Endothelial cell of umbilical vein (primary cell): Measurements from ENCODE around the gene KRT77. TPM values are rescaled to one million over a fixed set of nuclear protein-coding genes. Genes with fewer than 3 reads are reported as not detected.

Experiments used
- BruUV-seq: library from RNA; stranded (reverse); fragments of 400-500 nt; replicated peaks from 2 replicates; lab custom pipeline; 2021; lab: Mats Ljungman, UMichigan
- CTCF ChIA-PET: fragments of 300-600, 350-600 bp; sonication (Branson Sonifier 250); formaldehyde crosslinking; loops from one replicate; lab custom pipeline; 2021; ENCODE audit warnings: antibody characterized with exemption, inconsistent platforms; lab: Charles Lee
- POLR2A ChIA-PET: fragments of 300-600, 350-600 bp; sonication (Branson Sonifier 250); formaldehyde crosslinking; loops from one replicate; lab custom pipeline; 2021; ENCODE audit warnings: antibody characterized with exemption, inconsistent platforms; lab: Charles Lee
- DNase-seq: peaks from one replicate; pipeline ENCODE4 v3.0.0-alpha.2; 2011; ENCODE audit warnings: low read depth, low spot score
- FAIRE-seq: peaks from 2 replicates; lab custom pipeline; 2011; peaks lifted over from hg19 to GRCh38; lab: Jason Lieb, UNC
- H2AFZ ChIP-seq: 2 replicates; pipeline ENCODE4 v1.6.0; 2012; ENCODE audit warnings: low read depth, low read length, control low read depth, inconsistent platforms
- H3K27ac ChIP-seq: 2 replicates; pipeline ENCODE4 v1.5.1; 2011; ENCODE audit warnings: low read depth, mild to moderate bottlenecking, control low read depth, low read length, moderate library complexity; ENCODE audit not compliant: insufficient read depth
- H3K27me3 ChIP-seq, 2 experiments: 2 replicates each; pipeline versions ENCODE4 v1.6.0 to v1.6.1; 2011; ENCODE audit warnings: low read length in 2 of 2, mixed read lengths in 1 of 2; ENCODE audit not compliant: control insufficient read depth in 2 of 2, insufficient read depth in 2 of 2
- H3K36me3 ChIP-seq, 2 experiments: 2 replicates in 1 of 2; 3 replicates in 1 of 2; pipeline ENCODE4 v1.5.1; 2011; ENCODE audit warnings: low read length in 2 of 2, mild to moderate bottlenecking in 1 of 2, moderate library complexity in 1 of 2; ENCODE audit not compliant: control insufficient read depth in 2 of 2, insufficient read depth in 2 of 2; ENCODE audit errors: extremely low read depth in 1 of 2
- H3K4me1 ChIP-seq: 3 replicates; pipeline ENCODE4 v1.5.1; 2011; ENCODE audit warnings: mild to moderate bottlenecking, low read length; ENCODE audit not compliant: control insufficient read depth, insufficient read depth; ENCODE audit errors: extremely low read depth
- H3K4me2 ChIP-seq: 2 replicates; pipeline ENCODE4 v1.6.1; 2011; ENCODE audit warnings: low read length, control low read depth, mixed read lengths; ENCODE audit not compliant: insufficient read depth
- H3K4me3 ChIP-seq, 3 experiments: fragments of 200-600 bp in 1 of 3; sonication (generic), shearing (Covaris generic) in 1 of 3; replicated peaks in 1 of 3; 2 replicates each; pipeline ENCODE4 v1.5.1; 2011 to 2016; ENCODE audit warnings: control low read depth in 3 of 3, low read length in 3 of 3, mild to moderate bottlenecking in 2 of 3, inconsistent platforms in 1 of 3, low read depth in 1 of 3, moderate library complexity in 1 of 3; ENCODE audit not compliant: insufficient read depth in 1 of 3
- H3K79me2 ChIP-seq: 2 replicates; pipeline ENCODE4 v1.6.0; 2012; ENCODE audit warnings: low read length, inconsistent platforms; ENCODE audit not compliant: control insufficient read depth, insufficient read depth
- H3K9ac ChIP-seq: replicated peaks from 2 replicates; pipeline ENCODE3; 2011; ENCODE audit warnings: low read length, control low read depth; ENCODE audit not compliant: insufficient read depth; ENCODE audit errors: extremely low read depth
- H3K9me1 ChIP-seq: replicated peaks from 3 replicates; pipeline ENCODE4 v1.6.0; 2011; ENCODE audit warnings: mild to moderate bottlenecking, low read length; ENCODE audit not compliant: control insufficient read depth, insufficient read depth; ENCODE audit errors: extremely low read depth
- H3K9me3 ChIP-seq: replicated peaks from 2 replicates; pipeline ENCODE4 v1.5.1; 2012; ENCODE audit warnings: low read length, inconsistent platforms; ENCODE audit not compliant: control insufficient read depth, insufficient read depth
- H4K20me1 ChIP-seq: replicated peaks from 2 replicates; pipeline ENCODE3; 2011; ENCODE audit warnings: mild to moderate bottlenecking, low read length; ENCODE audit not compliant: control insufficient read depth, insufficient read depth; ENCODE audit errors: extremely low read depth
- EZH2 ChIP-seq: IDR thresholded peaks from 2 replicates; pipeline ENCODE4 v1.6.1; 2012; ENCODE audit warnings: borderline replicate concordance, low read depth, mild to moderate bottlenecking, moderate library complexity, low read length, inconsistent platforms; ENCODE audit not compliant: severe bottlenecking
- FOS ChIP-seq: IDR thresholded peaks from 2 replicates; pipeline ENCODE4 v1.6.1; 2011; ENCODE audit warnings: mild to moderate bottlenecking, low read length, moderate library complexity, borderline replicate concordance; ENCODE audit not compliant: insufficient read depth
- GATA2 ChIP-seq: IDR thresholded peaks from 2 replicates; pipeline ENCODE4 v1.7.0; 2011; ENCODE audit warnings: low read depth, mild to moderate bottlenecking, moderate library complexity, mixed read lengths, low read length; ENCODE audit not compliant: insufficient read length, insufficient read depth
- JUN ChIP-seq: IDR thresholded peaks from 2 replicates; pipeline ENCODE4 v1.6.1; 2011; ENCODE audit warnings: borderline replicate concordance, low read depth; ENCODE audit not compliant: insufficient read length, insufficient read depth
- MYC ChIP-seq: IDR thresholded peaks from one replicate; pipeline ENCODE4 v1.6.1; 2011; ENCODE audit warnings: mild to moderate bottlenecking, low read depth, low read length
- dilution Hi-C: fragments of 300-500 bp; cut with MboI; formaldehyde crosslinking; loops from one replicate; pipeline ENCODE4 v1.15.0; 2019; ENCODE audit warnings: low sequenced_read_pairs; ENCODE audit not compliant: extremely low pct_ligation_motif_present
- intact Hi-C: fragments of 100-400 bp; cut with micrococcal nuclease; formaldehyde crosslinking; loops from one replicate; pipeline ENCODE4 v1.10.0; 2022
- polyA plus RNA-seq, 4 experiments: library from polyadenylated mRNA; depleted of rRNA in 3 of 4; stranded (reverse) in 3 of 4; unstranded in 1 of 4; fragments of >200 nt; gene quantifications; 2 replicates each; pipeline versions ENCODE4 v1.2.1 to v1.2.3, GENCODE V29; 2011 to 2012; ENCODE audit warnings: missing spikeins in 1 of 4
- total RNA-seq: library from RNA; stranded (reverse); gene quantifications from 2 replicates; pipeline ENCODE4 v1.2.3, GENCODE V29; 2021

Gene KRT77
- total and polyA plus RNA-seq, 2 donors (not counting 3 experiments of a cell fraction or from before 2014, with no cell fraction given) = not detected

DNA sequence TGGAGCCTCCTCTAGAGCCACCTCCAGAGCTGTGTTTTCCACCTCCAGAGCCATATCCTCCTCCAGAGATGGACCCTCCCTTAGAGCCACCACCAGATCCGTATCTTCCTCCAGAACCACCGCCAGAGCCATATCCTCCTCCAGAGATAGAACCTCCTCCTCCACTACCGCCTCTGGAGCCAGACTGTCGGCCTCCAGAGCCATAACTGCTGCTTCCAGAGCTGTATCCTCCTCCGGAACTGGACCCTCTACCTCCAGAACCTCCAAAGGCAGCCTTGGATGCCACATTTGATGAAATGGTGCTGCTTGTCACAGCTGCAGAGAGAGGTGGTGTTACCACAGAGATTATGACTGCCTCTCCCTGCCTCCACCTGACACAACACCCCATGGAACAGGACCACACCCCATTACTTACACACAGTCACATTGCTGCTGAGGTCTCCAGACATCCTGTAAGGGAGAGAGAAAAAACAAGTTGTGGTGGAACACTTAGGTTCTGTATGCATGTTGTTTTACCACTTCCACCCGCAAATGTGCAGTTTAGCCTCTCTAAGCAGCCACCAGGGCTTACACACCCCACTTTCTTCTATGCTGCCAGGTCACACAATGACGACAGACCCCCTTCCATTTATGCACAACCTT lies 58.1 kb downstream of the KRT77 start:
- dilution Hi-C loops = no loop called here

DNA sequence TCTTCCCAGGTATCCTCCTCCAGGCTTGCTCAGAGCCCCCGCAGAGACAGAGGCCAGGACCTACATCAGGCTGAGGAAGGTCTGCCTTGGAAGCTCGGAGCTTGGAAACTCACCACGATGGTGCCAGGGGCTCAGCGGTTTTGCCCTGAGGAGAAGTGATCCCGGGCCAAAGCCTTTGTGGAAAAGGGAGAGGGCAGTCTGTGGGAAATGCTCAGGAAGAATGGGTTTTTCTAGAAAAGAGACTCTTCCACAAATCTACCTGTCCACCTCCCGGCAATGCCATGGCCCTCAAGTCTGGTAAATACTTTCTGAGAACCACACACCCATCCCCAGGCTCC lies 59.3 kb downstream of the KRT77 start:
- no peaks in the 10 kb centered on the region for H3K79me2 ChIP-seq
- FAIRE-seq = no peak

More for the DNA sequence above, 58.1 kb downstream of the KRT77 start:
- DNase-seq = no peak
- intact Hi-C loops = no loop called here
- TF ChIP-seq JUN (no peak), MYC (no peak), EZH2 (no peak), GATA2 (no peak)
- ChIA-PET CTCF (no interaction called here), POLR2A (no interaction called here)
- H3K9me3 ChIP-seq = no peaks in the 10 kb centered on the region
- no peaks in the 10 kb centered on the region for H4K20me1 ChIP-seq
- H3K4me3 ChIP-seq = no peak overlapping the region
- peaks cover 7 to 9% of the 10 kb centered on the region in 2 experiments for H3K27me3 ChIP-seq
- H2AFZ ChIP-seq = no peak overlapping the region
- no peak overlapping the region for H3K27ac ChIP-seq
- H3K4me2 ChIP-seq = no peak overlapping the region
- H3K9me1 ChIP-seq = no peaks in the 10 kb centered on the region
- H3K36me3 ChIP-seq = no peaks in the 10 kb centered on the region
- no peaks in the 10 kb centered on the region for H3K79me2 ChIP-seq
- BruUV-seq = no TSS peak
- H3K9ac ChIP-seq = no peak overlapping the region
- FAIRE-seq = no peak
- no peaks in the 10 kb centered on the region for H3K4me1 ChIP-seq

More for the DNA sequence above, 59.3 kb downstream of the KRT77 start:
- CTCF ChIA-PET = no interaction called here
- H3K4me1 ChIP-seq = no peaks in the 10 kb centered on the region
- no peak for DNase-seq
- dilution Hi-C loops (no loop called here), intact Hi-C loops (no loop called here)
- H3K36me3 ChIP-seq = no peaks in the 10 kb centered on the region
- no peak overlapping the region for H3K4me2 ChIP-seq
- no peak overlapping the region for H3K4me3 ChIP-seq
- H4K20me1 ChIP-seq = no peaks in the 10 kb centered on the region
- H3K9ac ChIP-seq = no peak overlapping the region
- no peak overlapping the region for H3K27ac ChIP-seq
- no TSS peak for BruUV-seq
- TF ChIP-seq MYC (no peak), GATA2 (no peak), FOS (no peak), JUN (no peak)
- H3K9me1 ChIP-seq = no peaks in the 10 kb centered on the region
- peaks cover 6 to 15% of the 10 kb centered on the region in 2 experiments for H3K27me3 ChIP-seq
- POLR2A ChIA-PET = no interaction called here
- H2AFZ ChIP-seq = no peak overlapping the region
- no peaks in the 10 kb centered on the region for H3K9me3 ChIP-seq
